Transverse colon (tissue), 4 donors: ENCODE data around the gene HHATL. TPM values are rescaled to one million over a fixed set of nuclear protein-coding genes. Genes with fewer than 3 reads are reported as not detected.

Experiments used
- DNase-seq: peaks from one replicate; pipeline ENCODE4 v3.0.0-alpha.2; 2019
- H3K27ac ChIP-seq, 4 donors: fragments of 200-600 bp; sonication (generic); 2 replicates each; pipeline ENCODE4 v1.5.1; 2016 to 2018; ENCODE audit warnings: inconsistent platforms in 4 of 4
- H3K27me3 ChIP-seq: fragments of 200-600 bp; sonication (generic); 2 replicates; pipeline ENCODE4 v1.5.1; 2017; ENCODE audit warnings: inconsistent platforms
- H3K36me3 ChIP-seq, 4 donors: fragments of 200-600 bp; sonication (generic); 2 replicates each; pipeline ENCODE4 v1.5.1; 2017 to 2019; ENCODE audit warnings: inconsistent platforms in 4 of 4
- H3K4me1 ChIP-seq, 4 donors: fragments of 200-600 bp; sonication (generic); 2 replicates each; pipeline ENCODE4 v1.5.1; 2017 to 2020; ENCODE audit warnings: inconsistent platforms in 4 of 4
- H3K4me3 ChIP-seq, 4 donors: fragments of 200-600 bp; sonication (generic); 1 replicate in 1 of 4; 2 replicates in 3 of 4; pipeline versions ENCODE4 v1.5.1 to v1.6.1; 2017 to 2019; ENCODE audit warnings: inconsistent platforms in 4 of 4
- H3K9me3 ChIP-seq, 2 donors: fragments of 200-600 bp; sonication (generic); 2 replicates each; pipeline ENCODE4 v1.5.1; 2017 to 2019; ENCODE audit warnings: inconsistent platforms in 2 of 2
- CTCF ChIP-seq, 5 experiments: fragments of 200-600 bp in 3 of 5; fragments of 450-650 bp in 2 of 5; sonication (generic) in 3 of 5; IDR thresholded peaks; 1 replicate in 2 of 5; 2 replicates in 3 of 5; pipeline ENCODE4 v1.5.1; 2016 to 2017; ENCODE audit warnings: antibody characterized with exemption in 5 of 5, inconsistent platforms in 3 of 5, mild to moderate bottlenecking in 2 of 5, moderate library complexity in 1 of 5
- EP300 ChIP-seq: sonication (generic); formaldehyde crosslinking; IDR thresholded peaks from one replicate; pipeline ENCODE4 v1.6.1; 2017; ENCODE audit warnings: antibody characterized with exemption, low read depth
- POLR2A ChIP-seq: fragments of 450-650 bp; IDR thresholded peaks from one replicate; pipeline ENCODE4 v1.6.1; 2016; ENCODE audit warnings: antibody characterized with exemption, mild to moderate bottlenecking, moderate library complexity
- POLR2AphosphoS5 ChIP-seq, 3 donors: sonication (generic); formaldehyde crosslinking; IDR thresholded peaks; one replicate each; pipeline ENCODE4 v1.6.1; 2016; ENCODE audit warnings: antibody characterized with exemption in 3 of 3
- WGBS, 2 donors: methylation state at CpG; one replicate each; pipeline ENCODE4 v1.1.5; 2018; ENCODE audit warnings: low coverage in 1 of 2; 5-methylcytosine and 5-hydroxymethylcytosine counted together
- in situ Hi-C, 4 donors: fragments of 200-750 bp; cut with MboI; loops; one replicate each; pipeline versions ENCODE4 v1.15.0 to v1.15.1; 2017; ENCODE audit warnings: low sequenced_read_pairs in 3 of 4, low pct_ligation_motif_present in 1 of 4, low pct_unique_long_range_greater_than_20kb in 1 of 4
- intact Hi-C: fragments of 100-400 bp; cut with DNase I; formaldehyde crosslinking; loops from one replicate; pipeline ENCODE4 v1.15.1; 2023; ENCODE audit warnings: low total_unique reads
- total RNA-seq, 4 donors: library from RNA; depleted of rRNA; stranded (reverse); fragments of >200 nt; gene quantifications; one replicate each; pipeline ENCODE4 v1.1.0, GENCODE V29; 2016

Gene HHATL
- total RNA-seq, 4 donors from 2014 or later, result 0.27 TPM; not detected in 3

GRCh38 chr3:42706721-42707619 lies 4.4 kb upstream of the HHATL start:
- TF ChIP-seq CTCF (IDR thresholded peaks at IDR 0.05), result no peak
- TF ChIP-seq EP300, result no peak
- no peak for TF ChIP-seq POLR2AphosphoS5 (IDR thresholded peaks at IDR 0.05)
- TF ChIP-seq POLR2A, result no peak
- H3K4me3 ChIP-seq, result no peak overlapping the region
- no peaks in the 10 kb centered on the region for H3K27me3 ChIP-seq
- intact Hi-C loops (no loop called here), in situ Hi-C loops (no loop called here)
- no peak overlapping the region for H3K27ac ChIP-seq
- H3K9me3 ChIP-seq, result no peaks in the 10 kb centered on the region
- no peak for DNase-seq
- no peaks in the 10 kb centered on the region for H3K4me1 ChIP-seq
- WGBS, 2 donors, result 70 to 74% methylated on average over 4 to 6 of the region's 7 CpGs
- H3K36me3 ChIP-seq, result no peaks in the 10 kb centered on the region

GRCh38 chr3:42705962-42706585 lies 3.5 kb upstream of the HHATL start:
- Histone ChIP-seq H3K27me3 (no peaks in the 10 kb centered on the region), H3K4me3 (no peak overlapping the region), H3K4me1 (no peaks in the 10 kb centered on the region), H3K9me3 (no peaks in the 10 kb centered on the region), H3K36me3 (no peaks in the 10 kb centered on the region), H3K27ac (no peak overlapping the region)
- 77 to 80% methylated on average over 3 to 10 of the region's 10 CpGs for WGBS, 2 donors
- DNase-seq, result no peak
- no peak for TF ChIP-seq POLR2A
- no peak for TF ChIP-seq POLR2AphosphoS5 (IDR thresholded peaks at IDR 0.05)
- no peak for TF ChIP-seq CTCF (IDR thresholded peaks at IDR 0.05)
- TF ChIP-seq EP300, result no peak
- in situ Hi-C loops, result no loop called here
- intact Hi-C loops, result no loop called here

- WGBS, 2 donors, result 75 to 82% methylated on average over 4 to 6 of the region's 7 CpGs
- Histone ChIP-seq H3K27ac (no peak overlapping the region), H3K36me3 (no peaks in the 10 kb centered on the region), H3K9me3 (no peaks in the 10 kb centered on the region), H3K27me3 (no peaks in the 10 kb centered on the region), H3K4me1 (no peaks in the 10 kb centered on the region), H3K4me3 (no peak overlapping the region)
- intact Hi-C loops (no loop called here), in situ Hi-C loops (no loop called here)
- DNase-seq, result no peak
- TF ChIP-seq EP300, result no peak
- no peak for TF ChIP-seq POLR2A
- TF ChIP-seq CTCF (IDR thresholded peaks at IDR 0.05), result no peak
- TF ChIP-seq POLR2AphosphoS5 (IDR thresholded peaks at IDR 0.05), result no peak
These were observed 2.6 kb upstream of the HHATL start for GRCh38 chr3:42705058-42705767.
